GM23248 (cell line): ENCODE data around the gene CAMK2N1. TPM values are rescaled to one million over a fixed set of nuclear protein-coding genes. Genes with fewer than 3 reads are reported as not detected.

Source experiments
- DNase-seq: peaks from one replicate; pipeline ENCODE4 v3.0.0-alpha.2; 2015
- H2AFZ ChIP-seq: fragments of 200-600 bp; sonication (generic); 2 replicates; pipeline ENCODE4 v1.6.1; 2016; ENCODE audit warnings: antibody characterized with exemption
- H3F3A ChIP-seq: fragments of 200-600 bp; sonication (generic); 2 replicates; pipeline ENCODE4 v1.6.1; 2016; ENCODE audit warnings: mild to moderate bottlenecking, antibody characterized with exemption, mixed run types; ENCODE audit not compliant: insufficient read depth
- H3K27ac ChIP-seq: fragments of 200-600 bp; sonication (generic); 2 replicates; pipeline ENCODE4 v1.5.1; 2016; ENCODE audit warnings: mild to moderate bottlenecking
- H3K27me3 ChIP-seq: fragments of 200-600 bp; sonication (generic); replicated peaks from 2 replicates; pipeline ENCODE4 v1.6.1; 2016; ENCODE audit warnings: mild to moderate bottlenecking; ENCODE audit not compliant: insufficient read depth
- H3K36me3 ChIP-seq: fragments of 200-600 bp; sonication (generic); 2 replicates; pipeline ENCODE4 v1.6.1; 2016; ENCODE audit warnings: low read depth, mild to moderate bottlenecking
- H3K4me1 ChIP-seq: fragments of 200-600 bp; sonication (generic); 2 replicates; pipeline ENCODE4 v1.6.1; 2016; ENCODE audit warnings: mild to moderate bottlenecking; ENCODE audit not compliant: insufficient read depth
- H3K4me2 ChIP-seq: fragments of 200-600 bp; sonication (generic); one replicate; pipeline ENCODE4 v1.6.1; 2016; ENCODE audit warnings: mild to moderate bottlenecking; ENCODE audit not compliant: unreplicated experiment
- H3K4me3 ChIP-seq: fragments of 200-600 bp; sonication (generic); 2 replicates; pipeline ENCODE4 v1.5.1; 2016; ENCODE audit warnings: mild to moderate bottlenecking
- H3K79me2 ChIP-seq: fragments of 200-600 bp; sonication (generic); 2 replicates; pipeline ENCODE4 v1.6.1; 2016; ENCODE audit warnings: mild to moderate bottlenecking; ENCODE audit not compliant: insufficient read depth
- H3K9ac ChIP-seq: fragments of 200-600 bp; sonication (generic); 2 replicates; pipeline ENCODE4 v1.6.1; 2016; ENCODE audit warnings: mild to moderate bottlenecking
- H3K9me2 ChIP-seq: fragments of 200-600 bp; sonication (generic); 2 replicates; pipeline ENCODE4 v1.6.1; 2016; ENCODE audit warnings: mixed run types, mild to moderate bottlenecking, moderate library complexity; ENCODE audit not compliant: insufficient read depth
- H3K9me3 ChIP-seq: fragments of 200-600 bp; sonication (generic); one replicate; pipeline ENCODE4 v1.6.1; 2017; ENCODE audit warnings: low read depth
- H4K20me1 ChIP-seq: fragments of 200-600 bp; sonication (generic); 2 replicates; pipeline ENCODE4 v1.6.0; 2016; ENCODE audit not compliant: insufficient read depth
- EZH2 ChIP-seq: fragments of 200-600 bp; sonication (generic); IDR thresholded peaks from 2 replicates; pipeline ENCODE4 v1.6.1; 2018; ENCODE audit warnings: antibody characterized with exemption, mild to moderate bottlenecking; ENCODE audit not compliant: insufficient read depth, poor library complexity, severe bottlenecking
- EZH2phosphoT487 ChIP-seq: fragments of 200-600 bp; sonication (generic); IDR thresholded peaks from 2 replicates; pipeline ENCODE4 v1.6.1; 2018; ENCODE audit warnings: antibody characterized with exemption, moderate library complexity, mild to moderate bottlenecking, low read depth; ENCODE audit not compliant: insufficient read depth
- whole genome bisulfite sequencing, 2 experiments: methylation state at CpG; one replicate each; pipeline ENCODE4 v1.1.6; 2015 to 2017; ENCODE audit warnings: low lambda C conversion rate in 2 of 2, low coverage in 1 of 2; ENCODE audit errors: missing lambda C conversion rate in 2 of 2; 5-methylcytosine and 5-hydroxymethylcytosine counted together
- in situ Hi-C: fragments of 300-500 bp; cut with MboI; formaldehyde crosslinking; loops from 2 replicates; pipeline ENCODE4 v1.15.0; 2020
- polyA plus RNA-seq: library from polyadenylated mRNA; unstranded; fragments of >200 nt; fragmentation: Nextera tagmentation; extraction: Ambion mirVana; gene quantifications from 2 replicates; pipeline ENCODE4 v1.2.1, GENCODE V29; 2016
- total RNA-seq: library from RNA; depleted of rRNA; stranded (reverse); fragments of >200 nt; shearing (Covaris generic); gene quantifications from 2 replicates; pipeline ENCODE4 v1.2.3, GENCODE V29; 2014

The CAMK2N1 gene
- total and polyA plus RNA-seq, 2 experiments from 2014 or later: 28.6 to 37.6 TPM

GRCh38 chr1:20481643-20482498 lies 4.1 kb downstream of the CAMK2N1 start:
- 92 to 93% methylated on average over 9 to 10 of the region's 10 CpGs for WGBS, 2 experiments
- in situ Hi-C loops: no loop called here
- TF ChIP-seq EZH2phosphoT487 (no peak), EZH2 (no peak)
- Histone ChIP-seq H3K4me2 (no peak overlapping the region), H3K36me3 (no peaks in the 10 kb centered on the region), H3K79me2 (peaks cover 27% of the 10 kb centered on the region), H3F3A (peaks cover 24% of the 10 kb centered on the region), H3K27me3 (no peaks in the 10 kb centered on the region), H2AFZ (no peak overlapping the region), H3K27ac (no peak overlapping the region), H3K4me1 (peaks cover 42% of the 10 kb centered on the region), H4K20me1 (no peaks in the 10 kb centered on the region), H3K9ac (no peak overlapping the region), H3K4me3 (peak overlapping the region; percentile 46; the same call in 1 of the 2 replicates), H3K9me2 (no peaks in the 10 kb centered on the region), H3K9me3 (no peaks in the 10 kb centered on the region)
- no peak for DNase-seq

GRCh38 chr1:20480951-20481617 lies 4.9 kb downstream of the CAMK2N1 start:
- DNase-seq: no peak
- no peak for TF ChIP-seq EZH2
- H3K9me3 ChIP-seq: no peaks in the 10 kb centered on the region
- no peak overlapping the region for H2AFZ ChIP-seq
- H3K4me1 ChIP-seq: peaks cover 42% of the 10 kb centered on the region
- H3K27ac ChIP-seq: no peak overlapping the region
- no peak overlapping the region for H3K4me3 ChIP-seq
- H3K79me2 ChIP-seq: peaks cover 27% of the 10 kb centered on the region
- in situ Hi-C loops: no loop called here
- WGBS, 2 experiments: 86 to 87% methylated on average over 7 of the region's 7 CpGs
- no peaks in the 10 kb centered on the region for H3K36me3 ChIP-seq
- no peak overlapping the region for H3K9ac ChIP-seq
- no peaks in the 10 kb centered on the region for H3K27me3 ChIP-seq
- no peak overlapping the region for H3K4me2 ChIP-seq
- H4K20me1 ChIP-seq: no peaks in the 10 kb centered on the region
- H3K9me2 ChIP-seq: no peaks in the 10 kb centered on the region
- H3F3A ChIP-seq: peaks cover 24% of the 10 kb centered on the region

- Histone ChIP-seq H3K4me1 (peaks cover 42% of the 10 kb centered on the region), H3K9me3 (no peaks in the 10 kb centered on the region), H3K27me3 (no peaks in the 10 kb centered on the region), H3K36me3 (no peaks in the 10 kb centered on the region), H3K4me3 (no peak overlapping the region), H3F3A (peaks cover 24% of the 10 kb centered on the region), H3K27ac (no peak overlapping the region), H3K9ac (no peak overlapping the region), H3K79me2 (peaks cover 27% of the 10 kb centered on the region), H3K9me2 (no peaks in the 10 kb centered on the region), H2AFZ (no peak overlapping the region), H3K4me2 (no peak overlapping the region), H4K20me1 (no peaks in the 10 kb centered on the region)
- TF ChIP-seq EZH2phosphoT487 (no peak), EZH2 (no peak)
- peak; percentile 28 for DNase-seq
- in situ Hi-C loops: no loop called here
- WGBS, 2 experiments: 89 to 92% methylated on average over 10 of the region's 10 CpGs
These were observed 5.6 kb downstream of the CAMK2N1 start for GRCh38 chr1:20480243-20480944.

- H3K36me3 ChIP-seq: no peaks in the 10 kb centered on the region
- peaks cover 42% of the 10 kb centered on the region for H3K4me1 ChIP-seq
- 96 to 97% methylated on average over 4 of the region's 4 CpGs for WGBS, 2 experiments
- peaks cover 25% of the 10 kb centered on the region for H3K79me2 ChIP-seq
- no peak overlapping the region for H3K27ac ChIP-seq
- no peak overlapping the region for H2AFZ ChIP-seq
- peaks cover 26% of the 10 kb centered on the region for H3F3A ChIP-seq
- DNase-seq: no peak
- no peaks in the 10 kb centered on the region for H4K20me1 ChIP-seq
- in situ Hi-C loops: no loop called here
- no peak overlapping the region for H3K9ac ChIP-seq
- H3K9me3 ChIP-seq: no peaks in the 10 kb centered on the region
- no peaks in the 10 kb centered on the region for H3K9me2 ChIP-seq
- H3K4me2 ChIP-seq: no peak overlapping the region
- no peak for TF ChIP-seq EZH2phosphoT487
- TF ChIP-seq EZH2: no peak
- H3K4me3 ChIP-seq: no peak overlapping the region
- H3K27me3 ChIP-seq: no peaks in the 10 kb centered on the region
These were observed 6.2 kb downstream of the CAMK2N1 start for GRCh38 chr1:20479840-20480239.
